NCI-H2029 treated with DMSO at 0.1 percent for 48 hours (cell line): ENCODE results near the gene SLC35F1.
A peak's percentile ranks its signal among the peaks of the same experiment; 100 is the strongest.
"Not testable (repeated sequence)": the region's sequence is repeated elsewhere in the genome, so short reads cannot be mapped to it uniquely, and the experiment has no call there.

Source experiments
- DNase-seq: peaks from one replicate; lab custom pipeline; 2025; lab: John Stamatoyannopoulos, UW

Gene SLC35F1

GRCh38 chr6:117927866-117928265 lies 20.8 kb downstream of the SLC35F1 start:
- DNase-seq: no peak

GRCh38 chr6:117928833-117929232 lies 21.8 kb downstream of the SLC35F1 start:
- no peak for DNase-seq

GRCh38 chr6:117929501-117929900 lies 22.4 kb downstream of the SLC35F1 start:
- no peak for DNase-seq

GRCh38 chr6:117930645-117931044 lies 23.6 kb downstream of the SLC35F1 start:
- no peak for DNase-seq

- DNase-seq: no peak
Measured at GRCh38 chr6:117932001-117932400, 24.9 kb downstream of the SLC35F1 start.

GRCh38 chr6:117932676-117933075 lies 25.6 kb downstream of the SLC35F1 start:
- no peak for DNase-seq

- no peak for DNase-seq
Measured at GRCh38 chr6:117933471-117933870, 26.4 kb downstream of the SLC35F1 start.

- no peak for DNase-seq
Measured at GRCh38 chr6:117938311-117938995, 31.4 kb downstream of the SLC35F1 start.

- DNase-seq: no peak
Measured at GRCh38 chr6:117947234-117947633, 40.2 kb downstream of the SLC35F1 start.

GRCh38 chr6:117951783-117952182 lies 44.7 kb downstream of the SLC35F1 start:
- DNase-seq: no peak

- no peak for DNase-seq
Measured at GRCh38 chr6:117955684-117956256, 48.7 kb downstream of the SLC35F1 start.

GRCh38 chr6:117956386-117956785 lies 49.3 kb downstream of the SLC35F1 start:
- no peak for DNase-seq

GRCh38 chr6:117958536-117958935 lies 51.5 kb downstream of the SLC35F1 start:
- no peak for DNase-seq

- DNase-seq: no peak
Measured at GRCh38 chr6:117960877-117961276, 53.8 kb downstream of the SLC35F1 start.

- no peak for DNase-seq
Measured at GRCh38 chr6:117961301-117961700, 54.2 kb downstream of the SLC35F1 start.

GRCh38 chr6:117965763-117966162 lies 58.7 kb downstream of the SLC35F1 start:
- not testable (repeated sequence) for DNase-seq

GRCh38 chr6:117971637-117972036 lies 64.6 kb downstream of the SLC35F1 start:
- no peak for DNase-seq

GRCh38 chr6:117974914-117975627 lies 68.0 kb downstream of the SLC35F1 start:
- DNase-seq: no peak

GRCh38 chr6:117976030-117976651 lies 69.1 kb downstream of the SLC35F1 start:
- DNase-seq: peak; percentile 48

GRCh38 chr6:117985916-117986315 lies 78.9 kb downstream of the SLC35F1 start:
- no peak for DNase-seq

- no peak for DNase-seq
Measured at GRCh38 chr6:117986396-117986795, 79.3 kb downstream of the SLC35F1 start.

GRCh38 chr6:117989086-117989485 lies 82.0 kb downstream of the SLC35F1 start:
- no peak for DNase-seq

- DNase-seq: no peak
Measured at GRCh38 chr6:117990151-117990550, 83.1 kb downstream of the SLC35F1 start.
